Uterus (tissue), 4 donors: ENCODE data around the gene ADAMTS17. TPM values are rescaled to one million over a fixed set of nuclear protein-coding genes. Genes with fewer than 3 reads are reported as not detected.

ENCODE experiments used
- DNase-seq, 2 donors: peaks; one replicate each; pipeline ENCODE4 v3.0.0-alpha.2; 2019 to 2020
- H3K27ac ChIP-seq, 2 donors: fragments of 200-600 bp; sonication (generic); 1 replicate in 1 of 2; 2 replicates in 1 of 2; pipeline ENCODE4 v1.5.1; 2016 to 2018
- H3K27me3 ChIP-seq, 2 donors: fragments of 200-600 bp; sonication (generic); one replicate each; pipeline ENCODE4 v1.5.1; 2018 to 2019; ENCODE audit warnings: control low read depth in 1 of 2
- H3K36me3 ChIP-seq, 2 donors: fragments of 200-600 bp; sonication (generic); one replicate each; pipeline ENCODE4 v1.5.1; 2019; ENCODE audit warnings: control low read depth in 1 of 2
- H3K4me1 ChIP-seq, 2 donors: fragments of 200-600 bp; sonication (generic); one replicate each; pipeline ENCODE4 v1.5.1; 2018 to 2019; ENCODE audit warnings: control low read depth in 1 of 2
- H3K4me3 ChIP-seq, 2 donors: fragments of 200-600 bp; sonication (generic); 1 replicate in 1 of 2; 2 replicates in 1 of 2; pipeline ENCODE4 v1.5.1; 2018 to 2019; ENCODE audit warnings: mild to moderate bottlenecking in 1 of 2
- H3K9me3 ChIP-seq, 2 donors: fragments of 200-600 bp; sonication (generic); one replicate each; pipeline ENCODE4 v1.5.1; 2019; ENCODE audit warnings: control low read depth in 1 of 2
- POLR2A ChIP-seq, 2 donors: fragments of 450-650 bp; IDR thresholded peaks; one replicate each; pipeline ENCODE4 v1.6.1; 2016; ENCODE audit warnings: antibody characterized with exemption in 2 of 2, mild to moderate bottlenecking in 1 of 2, moderate library complexity in 1 of 2
- intact Hi-C: fragments of 100-400 bp; cut with DNase I; formaldehyde crosslinking; loops from one replicate; pipeline ENCODE4 v1.15.1; 2023; ENCODE audit warnings: low total_unique reads
- total RNA-seq, 4 donors: library from RNA; depleted of rRNA in 3 of 4; stranded (reverse); fragments of >200 nt in 3 of 4; gene quantifications; one replicate each; pipeline versions ENCODE4 v1.1.0 to v1.2.4, GENCODE V29; 2014 to 2023
- TF ChIP-seq, protein P1 (sequence below), 4 experiments: fragments of 200-600 bp in 2 of 4; fragments of 450-650 bp in 2 of 4; sonication (generic) in 2 of 4; IDR thresholded peaks; one replicate each; pipeline ENCODE4 v1.5.1; 2016 to 2019; ENCODE audit warnings: antibody characterized with exemption in 4 of 4, mild to moderate bottlenecking in 2 of 4, moderate library complexity in 1 of 4
- donor health status: DM: yes; HTN: yes; CAD: no.

ADAMTS17 gene
- total RNA-seq, 4 donors from 2014 or later: 3.1 to 17.1 (median 8.1) TPM; not detected in 1

GRCh38 chr15:100124361-100124760, 217.4 kb downstream of the ADAMTS17 start:
- no peaks in the 10 kb centered on the region for H3K27me3 ChIP-seq

GRCh38 chr15:100123611-100124010, 218.2 kb downstream of the ADAMTS17 start:
- no peaks in the 10 kb centered on the region for H3K9me3 ChIP-seq
- no peak for DNase-seq
- H3K27me3 ChIP-seq: no peaks in the 10 kb centered on the region
- H3K36me3 ChIP-seq: no peaks in the 10 kb centered on the region
- intact Hi-C loops: no loop called here
- peaks cover 0 to 4% of the 10 kb centered on the region in 2 donors for H3K4me1 ChIP-seq
- H3K4me3 ChIP-seq: no peak overlapping the region
- TF ChIP-seq, protein P1, sequence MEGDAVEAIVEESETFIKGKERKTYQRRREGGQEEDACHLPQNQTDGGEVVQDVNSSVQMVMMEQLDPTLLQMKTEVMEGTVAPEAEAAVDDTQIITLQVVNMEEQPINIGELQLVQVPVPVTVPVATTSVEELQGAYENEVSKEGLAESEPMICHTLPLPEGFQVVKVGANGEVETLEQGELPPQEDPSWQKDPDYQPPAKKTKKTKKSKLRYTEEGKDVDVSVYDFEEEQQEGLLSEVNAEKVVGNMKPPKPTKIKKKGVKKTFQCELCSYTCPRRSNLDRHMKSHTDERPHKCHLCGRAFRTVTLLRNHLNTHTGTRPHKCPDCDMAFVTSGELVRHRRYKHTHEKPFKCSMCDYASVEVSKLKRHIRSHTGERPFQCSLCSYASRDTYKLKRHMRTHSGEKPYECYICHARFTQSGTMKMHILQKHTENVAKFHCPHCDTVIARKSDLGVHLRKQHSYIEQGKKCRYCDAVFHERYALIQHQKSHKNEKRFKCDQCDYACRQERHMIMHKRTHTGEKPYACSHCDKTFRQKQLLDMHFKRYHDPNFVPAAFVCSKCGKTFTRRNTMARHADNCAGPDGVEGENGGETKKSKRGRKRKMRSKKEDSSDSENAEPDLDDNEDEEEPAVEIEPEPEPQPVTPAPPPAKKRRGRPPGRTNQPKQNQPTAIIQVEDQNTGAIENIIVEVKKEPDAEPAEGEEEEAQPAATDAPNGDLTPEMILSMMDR (IDR thresholded peaks at IDR 0.05): no peak
- no peak for TF ChIP-seq POLR2A (IDR thresholded peaks at IDR 0.05)
- no peak overlapping the region for H3K27ac ChIP-seq

More at GRCh38 chr15:100124361-100124760, 217.4 kb downstream of the ADAMTS17 start:
- peak overlapping the region in 1 of 2 donors; percentile 76 for H3K27ac ChIP-seq
- no peaks in the 10 kb centered on the region for H3K9me3 ChIP-seq
- DNase-seq: no peak
- TF ChIP-seq, protein P1 (IDR thresholded peaks at IDR 0.05): no peak
- TF ChIP-seq POLR2A (IDR thresholded peaks at IDR 0.05): no peak
- H3K36me3 ChIP-seq: no peaks in the 10 kb centered on the region
- intact Hi-C loops: no loop called here
- H3K4me3 ChIP-seq: no peak overlapping the region
- H3K4me1 ChIP-seq: peaks cover 0 to 4% of the 10 kb centered on the region in 2 donors

- no peak for DNase-seq
- Histone ChIP-seq H3K27me3 (no peaks in the 10 kb centered on the region), H3K9me3 (no peaks in the 10 kb centered on the region), H3K36me3 (no peaks in the 10 kb centered on the region), H3K4me3 (no peak overlapping the region), H3K4me1 (peaks cover 0 to 2% of the 10 kb centered on the region in 2 donors), H3K27ac (no peak overlapping the region)
- intact Hi-C loops: no loop called here
- TF ChIP-seq POLR2A (IDR thresholded peaks at IDR 0.05): no peak
- TF ChIP-seq, protein P1 (IDR thresholded peaks at IDR 0.05): no peak
Observed at GRCh38 chr15:100121285-100121684, 220.5 kb downstream of the ADAMTS17 start.

GRCh38 chr15:100120111-100120510, 221.7 kb downstream of the ADAMTS17 start:
- DNase-seq: no peak
- Histone ChIP-seq H3K9me3 (no peaks in the 10 kb centered on the region), H3K4me1 (no peaks in the 10 kb centered on the region), H3K27ac (no peak overlapping the region), H3K36me3 (no peaks in the 10 kb centered on the region), H3K4me3 (no peak overlapping the region), H3K27me3 (no peaks in the 10 kb centered on the region)
- intact Hi-C loops: no loop called here
- TF ChIP-seq POLR2A (IDR thresholded peaks at IDR 0.05): no peak
- TF ChIP-seq, protein P1 (IDR thresholded peaks at IDR 0.05): no peak

- Histone ChIP-seq H3K4me1 (peaks cover 0 to 4% of the 10 kb centered on the region in 2 donors), H3K4me3 (no peak overlapping the region), H3K27me3 (no peaks in the 10 kb centered on the region), H3K36me3 (no peaks in the 10 kb centered on the region), H3K27ac (no peak overlapping the region), H3K9me3 (no peaks in the 10 kb centered on the region)
- intact Hi-C loops: no loop called here
- peak in 1 of 2 donors; percentile 7 for DNase-seq
- no peak for TF ChIP-seq POLR2A (IDR thresholded peaks at IDR 0.05)
- TF ChIP-seq, protein P1 (IDR thresholded peaks at IDR 0.05): no peak
Observed at GRCh38 chr15:100118546-100118945, 223.2 kb downstream of the ADAMTS17 start.
